Measurements from ENCODE around the gene ANO2. TPM values are rescaled to one million over a fixed set of nuclear protein-coding genes. Genes with fewer than 3 reads are reported as not detected.

Gene ANO2
- total RNA-seq, 1 experiment from 2014 or later: 0.68 TPM

- POLR2A ChIA-PET: no interaction called here
- Histone ChIP-seq H3K4me1 (no peaks in the 10 kb centered on the region), H3K9me3 (no peaks in the 10 kb centered on the region), H3K27me3 (replicated peaks; ENCODE audit: control insufficient read depth, insufficient read depth, low read length) (no peaks in the 10 kb centered on the region), H3K4me3 (ENCODE audit: low read depth, low read length) (no peak overlapping the region), H3K36me3 (ENCODE audit: control insufficient read depth, insufficient read depth, low read length) (no peaks in the 10 kb centered on the region)
- no peak for DNase-seq
- Mint-ChIP-seq H3K4me3 (ENCODE audit: unreplicated experiment) (no peak overlapping the region), H3K27me3 (ENCODE audit: insufficient read depth, unreplicated experiment) (peaks cover 27% of the 10 kb centered on the region), H3K36me3 (ENCODE audit: insufficient read depth, unreplicated experiment) (no peaks in the 10 kb centered on the region), H3K9me3 (ENCODE audit: unreplicated experiment) (no peaks in the 10 kb centered on the region), H3K4me1 (ENCODE audit: low read depth, unreplicated experiment) (no peaks in the 10 kb centered on the region), H3K27ac (ENCODE audit: unreplicated experiment) (no peak overlapping the region)
- no peak for TF ChIP-seq CTCF (IDR thresholded peaks at IDR 0.05; ENCODE audit: insufficient read depth in 1 of 2, low read depth in 1 of 2, low read length in 1 of 2, severe bottlenecking in 1 of 2, unreplicated experiment in 1 of 2)
- CTCF ChIA-PET: interaction anchor here (0.9 to 1.2 kb wide), 2 partner anchors 19 to 68 kb away, joined by 3 read pairs; no protein-coding TSS in a partner anchor
- BruUV-seq (replicated peaks): no TSS peak
- intact Hi-C loops (cut with micrococcal nuclease; ENCODE audit: unreplicated experiment): no loop called here
These were observed 24.3 kb upstream of the ANO2 start for GRCh38 chr12:5969156-5969973.

GRCh38 chr12:5967645-5968415 lies 22.8 kb upstream of the ANO2 start:
- no peaks in the 10 kb centered on the region for H3K36me3 ChIP-seq (ENCODE audit: control insufficient read depth, insufficient read depth, low read length)
- no peaks in the 10 kb centered on the region; the same call in 1 of the 2 replicates for H3K27me3 ChIP-seq (replicated peaks; ENCODE audit: control insufficient read depth, insufficient read depth, low read length)
- CTCF ChIA-PET: no interaction called here
- H3K4me3 ChIP-seq (ENCODE audit: low read depth, low read length): no peak overlapping the region
- no peak overlapping the region for H3K27ac Mint-ChIP-seq (ENCODE audit: unreplicated experiment)
- no peaks in the 10 kb centered on the region for H3K4me1 Mint-ChIP-seq (ENCODE audit: low read depth, unreplicated experiment)
- no peaks in the 10 kb centered on the region for H3K36me3 Mint-ChIP-seq (ENCODE audit: insufficient read depth, unreplicated experiment)
- intact Hi-C loops (cut with micrococcal nuclease; ENCODE audit: unreplicated experiment): no loop called here
- no TSS peak for BruUV-seq (replicated peaks)
- H3K9me3 ChIP-seq: no peaks in the 10 kb centered on the region
- no peaks in the 10 kb centered on the region for H3K4me1 ChIP-seq
- DNase-seq: no peak
- H3K9me3 Mint-ChIP-seq (ENCODE audit: unreplicated experiment): no peaks in the 10 kb centered on the region
- no peak for TF ChIP-seq CTCF (IDR thresholded peaks at IDR 0.05; ENCODE audit: insufficient read depth in 1 of 2, low read depth in 1 of 2, low read length in 1 of 2, severe bottlenecking in 1 of 2, unreplicated experiment in 1 of 2)
- peaks cover 20% of the 10 kb centered on the region for H3K27me3 Mint-ChIP-seq (ENCODE audit: insufficient read depth, unreplicated experiment)
- POLR2A ChIA-PET: no interaction called here
- no peak overlapping the region for H3K4me3 Mint-ChIP-seq (ENCODE audit: unreplicated experiment)

GRCh38 chr12:5966486-5967095 lies 21.5 kb upstream of the ANO2 start:
- no peaks in the 10 kb centered on the region for H3K4me1 ChIP-seq
- DNase-seq: no peak
- Mint-ChIP-seq H3K4me1 (ENCODE audit: low read depth, unreplicated experiment) (no peaks in the 10 kb centered on the region), H3K36me3 (ENCODE audit: insufficient read depth, unreplicated experiment) (no peaks in the 10 kb centered on the region), H3K27ac (ENCODE audit: unreplicated experiment) (no peak overlapping the region), H3K4me3 (ENCODE audit: unreplicated experiment) (no peak overlapping the region), H3K27me3 (ENCODE audit: insufficient read depth, unreplicated experiment) (peaks cover 20% of the 10 kb centered on the region), H3K9me3 (ENCODE audit: unreplicated experiment) (no peaks in the 10 kb centered on the region)
- no TSS peak for BruUV-seq (replicated peaks)
- ChIA-PET POLR2A (no interaction called here), CTCF (interaction anchor here (0.6 to 1.3 kb wide), 5 partner anchors 15 to 243 kb away, joined by 3 to 6 read pairs (median 4); no protein-coding TSS in a partner anchor)
- no peak for TF ChIP-seq CTCF (IDR thresholded peaks at IDR 0.05; ENCODE audit: insufficient read depth in 1 of 2, low read depth in 1 of 2, low read length in 1 of 2, severe bottlenecking in 1 of 2, unreplicated experiment in 1 of 2)
- no peaks in the 10 kb centered on the region; the same call in 1 of the 2 replicates for H3K27me3 ChIP-seq (replicated peaks; ENCODE audit: control insufficient read depth, insufficient read depth, low read length)
- H3K9me3 ChIP-seq: no peaks in the 10 kb centered on the region
- no peak overlapping the region for H3K4me3 ChIP-seq (ENCODE audit: low read depth, low read length)
- intact Hi-C loops (cut with micrococcal nuclease; ENCODE audit: unreplicated experiment): no loop called here
- no peaks in the 10 kb centered on the region for H3K36me3 ChIP-seq (ENCODE audit: control insufficient read depth, insufficient read depth, low read length)
